Mesothelial cell of epicardium (in vitro differentiated cells): ENCODE data around the gene C16orf74. TPM values are rescaled to one million over a fixed set of nuclear protein-coding genes. Genes with fewer than 3 reads are reported as not detected.

ENCODE experiments used
- DNase-seq, 2 experiments: peaks; one replicate each; pipeline ENCODE4 v3.0.0; 2021; ENCODE audit warnings: low spot score in 2 of 2; ENCODE audit not compliant: unreplicated experiment in 2 of 2
- H3K27ac Mint-ChIP-seq: 2 replicates; pipeline ENCODE4 v1.8.0; 2021; ENCODE audit warnings: mixed read lengths
- H3K27me3 Mint-ChIP-seq: 2 replicates; pipeline ENCODE4 v1.8.0; 2021; ENCODE audit warnings: low read depth, mixed read lengths
- H3K36me3 Mint-ChIP-seq: 2 replicates; pipeline ENCODE4 v1.8.0; 2021; ENCODE audit warnings: mixed read lengths
- H3K4me1 Mint-ChIP-seq: 2 replicates; pipeline ENCODE4 v1.8.0; 2021; ENCODE audit warnings: mixed read lengths
- H3K4me3 Mint-ChIP-seq: 2 replicates; pipeline ENCODE4 v1.8.0; 2021; ENCODE audit warnings: mild to moderate bottlenecking, moderate library complexity, mixed read lengths
- H3K9me3 Mint-ChIP-seq: 2 replicates; pipeline ENCODE4 v1.8.0; 2021; ENCODE audit warnings: mixed read lengths
- CTCF ChIP-seq: fragments of 200-600 bp; sonication (generic); IDR thresholded peaks from one replicate; pipeline ENCODE4 v1.5.0; 2021; ENCODE audit warnings: antibody characterized with exemption; ENCODE audit not compliant: unreplicated experiment
- microRNA-seq: library from miRNA; unstranded; fragments of <30 nt; microRNA quantifications from one replicate; pipeline ENCODE4 v1.2.0, GENCODE V29; 2021; ENCODE audit warnings: inconsistent platforms, mixed read lengths
- total RNA-seq: library from RNA; stranded (reverse); gene quantifications from 3 replicates; pipeline ENCODE4 v1.2.1, GENCODE V29; 2021

C16orf74 gene
- total RNA-seq, 1 donor from 2014 or later, result 12.1 TPM

- no peaks in the 10 kb centered on the region for H3K9me3 Mint-ChIP-seq
- peaks cover 31% of the 10 kb centered on the region for H3K36me3 Mint-ChIP-seq
- H3K4me1 Mint-ChIP-seq, result peaks cover 1% of the 10 kb centered on the region
These were observed 92.2 kb downstream of the C16orf74 start for GRCh38 chr16:85658504-85659326.

DNA sequence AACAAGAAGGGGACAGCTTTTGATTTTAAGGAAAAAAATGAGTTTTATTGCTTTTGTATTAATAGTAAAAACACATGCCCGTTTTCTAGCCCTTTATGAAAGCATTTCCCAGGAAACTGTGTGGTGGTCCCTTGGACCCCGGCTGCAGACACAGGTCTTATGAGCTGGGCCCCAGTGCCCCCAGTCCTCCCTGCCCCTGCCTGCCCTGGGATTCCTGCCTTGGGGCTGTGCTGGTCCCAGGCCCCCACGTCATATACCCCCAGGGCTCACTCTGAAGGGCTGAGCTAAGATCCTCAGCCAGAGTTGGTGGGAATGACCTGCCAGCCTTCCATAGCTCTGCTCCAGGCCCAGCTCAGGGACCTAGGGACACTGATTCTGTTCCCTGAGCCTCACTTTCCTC is 92.9 kb downstream of the C16orf74 start:
- H3K27me3 Mint-ChIP-seq, result no peaks in the 10 kb centered on the region
- no peak for TF ChIP-seq CTCF
- H3K4me3 Mint-ChIP-seq, result no peak overlapping the region
- H3K4me1 Mint-ChIP-seq, result peaks cover 1% of the 10 kb centered on the region
- H3K9me3 Mint-ChIP-seq, result no peaks in the 10 kb centered on the region
- peaks cover 29% of the 10 kb centered on the region for H3K36me3 Mint-ChIP-seq
- no peak overlapping the region for H3K27ac Mint-ChIP-seq
- DNase-seq, result no peak

More at GRCh38 chr16:85658504-85659326, 92.2 kb downstream of the C16orf74 start:
- no peak overlapping the region for H3K4me3 Mint-ChIP-seq
- TF ChIP-seq CTCF, result no peak
- no peak for DNase-seq
- no peaks in the 10 kb centered on the region for H3K27me3 Mint-ChIP-seq
- peak overlapping the region; percentile 16 for H3K27ac Mint-ChIP-seq

Small RNA genes lying within 50 kb of the gene (microRNA-seq; reads per million reads assigned to microRNA genes)
- gene MIR1910, result 11.1 reads per million, percentile 34 among the genes with 10 or more reads in this experiment

Other genes with a start within 250 kb of the C16orf74 start
- gene GSE1, start 137.8 kb downstream of the C16orf74 start, total RNA-seq, result 193 to 218 TPM (median 208 TPM) in 3 replicates
- 13.4 to 15.3 TPM (median 14.8 TPM) in 3 replicates for gene GINS2, start 62.1 kb downstream of the C16orf74 start, total RNA-seq
- gene EMC8, start 48.4 kb upstream of the C16orf74 start, total RNA-seq, result 28.7 to 32.3 TPM (median 31.6 TPM) in 3 replicates
- 333 to 346 TPM (median 338 TPM) in 3 replicates for gene COX4I1, start 48.6 kb upstream of the C16orf74 start, total RNA-seq
- gene IRF8, start 148.1 kb upstream of the C16orf74 start, total RNA-seq, result 5.8 to 7.8 TPM (median 5.8 TPM) in 3 replicates